SK-N-SH treated with all-trans-retinoic acid at 6 μM for 48 hours (cell line): ENCODE data around the gene KRT71.

ENCODE experiments used
- ATAC-seq: fragments of 200-7000 bp; cut with Tn5 transposase; 3 replicates; pipeline ENCODE4 v1.9.1; 2020; ENCODE audit warnings: mild to moderate bottlenecking, moderate library complexity
- ARNTL ChIP-seq: fragments of 450-650 bp; formaldehyde crosslinking; IDR thresholded peaks from 2 replicates; pipeline ENCODE4 v1.5.0; 2020; ENCODE audit warnings: low read depth, mild to moderate bottlenecking, moderate library complexity, borderline replicate concordance
- BACH2 ChIP-seq: fragments of 250-450 bp; sonication (Bioruptor Pico); IDR thresholded peaks from 2 replicates; pipeline ENCODE4 v1.9.0; 2021; ENCODE audit warnings: mild to moderate bottlenecking, borderline replicate concordance
- CREB5 ChIP-seq: fragments of 250-450 bp; sonication (Bioruptor Pico); IDR thresholded peaks from 2 replicates; pipeline ENCODE4 v1.5.1; 2020; ENCODE audit warnings: low read depth, mild to moderate bottlenecking, moderate library complexity
- CSDC2 ChIP-seq: fragments of 250-450 bp; sonication (Bioruptor Pico); IDR thresholded peaks from 2 replicates; pipeline ENCODE4 v1.5.0; 2020; ENCODE audit warnings: mild to moderate bottlenecking, moderate library complexity
- ESRRG ChIP-seq: fragments of 250-450 bp; sonication (Bioruptor Pico); IDR thresholded peaks from 2 replicates; pipeline ENCODE4 v1.6.1; 2021; ENCODE audit warnings: mild to moderate bottlenecking
- GLIS3 ChIP-seq: fragments of 250-450 bp; sonication (Bioruptor Pico); IDR thresholded peaks from 2 replicates; pipeline ENCODE4 v1.5.0; 2020; ENCODE audit warnings: mild to moderate bottlenecking, moderate library complexity
- ISL1 ChIP-seq: fragments of 250-450 bp; sonication (Bioruptor Pico); IDR thresholded peaks from 2 replicates; pipeline ENCODE4 v2.1.2; 2022; ENCODE audit warnings: mild to moderate bottlenecking, moderate library complexity
- OSR1 ChIP-seq: fragments of 250-450 bp; sonication (Bioruptor Pico); IDR thresholded peaks from 2 replicates; pipeline ENCODE4 v1.8.0; 2022; ENCODE audit warnings: moderate library complexity, mild to moderate bottlenecking, inconsistent platforms
- PATZ1 ChIP-seq: fragments of 250-450 bp; sonication (Bioruptor Pico); IDR thresholded peaks from 2 replicates; pipeline ENCODE4 v1.8.0; 2020; ENCODE audit warnings: mild to moderate bottlenecking, moderate library complexity, borderline replicate concordance
- PPARA ChIP-seq: fragments of 250-450 bp; sonication (Bioruptor Pico); IDR thresholded peaks from 2 replicates; pipeline ENCODE4 v1.5.0; 2020; ENCODE audit warnings: mild to moderate bottlenecking, borderline replicate concordance
- SNAI2 ChIP-seq: fragments of 250-450 bp; sonication (Bioruptor Pico); IDR thresholded peaks from 2 replicates; pipeline ENCODE4 v1.5.0; 2020; ENCODE audit warnings: mild to moderate bottlenecking, moderate library complexity
- TOX ChIP-seq: fragments of 250-450 bp; sonication (Bioruptor Pico); IDR thresholded peaks from 2 replicates; pipeline ENCODE4 v1.8.0; 2021; ENCODE audit warnings: mild to moderate bottlenecking, moderate library complexity, borderline replicate concordance
- TSHZ2 ChIP-seq: fragments of 250-450 bp; sonication (Bioruptor Pico); IDR thresholded peaks from 2 replicates; pipeline ENCODE4 v1.5.0; 2020; ENCODE audit warnings: mild to moderate bottlenecking, moderate library complexity
- ZC3H10 ChIP-seq: fragments of 250-450 bp; sonication (Bioruptor Pico); IDR thresholded peaks from 2 replicates; pipeline ENCODE4 v1.5.1; 2021; ENCODE audit warnings: mild to moderate bottlenecking, moderate library complexity
- ZFP3 ChIP-seq: fragments of 250-450 bp; sonication (Bioruptor Pico); IDR thresholded peaks from 2 replicates; pipeline ENCODE4 v1.5.0; 2020; ENCODE audit warnings: mild to moderate bottlenecking, moderate library complexity
- ZFP30 ChIP-seq: fragments of 450-650 bp; formaldehyde crosslinking; IDR thresholded peaks from 2 replicates; pipeline ENCODE4 v1.5.0; 2022; ENCODE audit warnings: mild to moderate bottlenecking, moderate library complexity
- ZNF565 ChIP-seq: fragments of 450-650 bp; formaldehyde crosslinking; conservative IDR thresholded peaks from 2 replicates; pipeline ENCODE4 v1.5.0; 2020; ENCODE audit warnings: low read depth, mild to moderate bottlenecking, moderate library complexity
- ZNF70 ChIP-seq: fragments of 450-650 bp; formaldehyde crosslinking; IDR thresholded peaks from 2 replicates; pipeline ENCODE4 v1.5.0; 2020; ENCODE audit warnings: mild to moderate bottlenecking, moderate library complexity
- ZNF8 ChIP-seq: fragments of 450-650 bp; formaldehyde crosslinking; IDR thresholded peaks from 2 replicates; pipeline ENCODE4 v1.5.0; 2020; ENCODE audit warnings: mild to moderate bottlenecking, moderate library complexity

Gene KRT71

GRCh38 chr12:52496590-52497071 lies 56.3 kb downstream of the KRT71 start:
- ATAC-seq = no peak
- TF ChIP-seq CREB5 (CRISPR knock-in tag) (no peak), ZNF70 (CRISPR knock-in tag) (no peak), PPARA (CRISPR knock-in tag) (no peak), ZC3H10 (no peak), CSDC2 (CRISPR knock-in tag) (no peak), BACH2 (CRISPR knock-in tag) (no peak), ESRRG (CRISPR knock-in tag) (no peak), TOX (CRISPR knock-in tag) (no peak)

GRCh38 chr12:52496054-52496453 lies 56.9 kb downstream of the KRT71 start:
- ATAC-seq = no peak

GRCh38 chr12:52495389-52495788 lies 57.6 kb downstream of the KRT71 start:
- ATAC-seq = no peak
- TF ChIP-seq ZNF565 (CRISPR knock-in tag) = no peak
- no peak for TF ChIP-seq ZFP3 (CRISPR knock-in tag)
- no peak for TF ChIP-seq BACH2 (CRISPR knock-in tag)
- TF ChIP-seq ZNF8 (CRISPR knock-in tag) = no peak
- no peak for TF ChIP-seq GLIS3 (CRISPR knock-in tag)
- TF ChIP-seq ISL1 (CRISPR knock-in tag) = no peak
- TF ChIP-seq ZC3H10 = no peak
- TF ChIP-seq ZFP30 (CRISPR knock-in tag) = no peak
- TF ChIP-seq PATZ1 (CRISPR knock-in tag) = no peak
- no peak for TF ChIP-seq SNAI2 (CRISPR knock-in tag)
- TF ChIP-seq CSDC2 (CRISPR knock-in tag) = no peak
- TF ChIP-seq CREB5 (CRISPR knock-in tag) = no peak
- TF ChIP-seq OSR1 (CRISPR knock-in tag) = no peak
- no peak for TF ChIP-seq ARNTL (CRISPR knock-in tag)
- no peak for TF ChIP-seq TSHZ2 (CRISPR knock-in tag)

More at GRCh38 chr12:52496054-52496453, 56.9 kb downstream of the KRT71 start:
- TF ChIP-seq TOX (CRISPR knock-in tag) (no peak), SNAI2 (CRISPR knock-in tag) (no peak), ZNF8 (CRISPR knock-in tag) (no peak), TSHZ2 (CRISPR knock-in tag) (no peak), ISL1 (CRISPR knock-in tag) (no peak), BACH2 (CRISPR knock-in tag) (no peak)
